SK-N-SH treated with all-trans-retinoic acid at 6 μM for 48 hours (cell line): ENCODE measurements around the gene CGRRF1.

Source experiments
- ATAC-seq: fragments of 200-7000 bp; cut with Tn5 transposase; 3 replicates; pipeline ENCODE4 v1.9.1; 2020; ENCODE audit warnings: mild to moderate bottlenecking, moderate library complexity
- ARNTL ChIP-seq: fragments of 450-650 bp; formaldehyde crosslinking; IDR thresholded peaks from 2 replicates; pipeline ENCODE4 v1.5.0; 2020; ENCODE audit warnings: low read depth, mild to moderate bottlenecking, moderate library complexity, borderline replicate concordance
- BACH2 ChIP-seq: fragments of 250-450 bp; sonication (Bioruptor Pico); IDR thresholded peaks from 2 replicates; pipeline ENCODE4 v1.9.0; 2021; ENCODE audit warnings: mild to moderate bottlenecking, borderline replicate concordance
- CSDC2 ChIP-seq: fragments of 250-450 bp; sonication (Bioruptor Pico); IDR thresholded peaks from 2 replicates; pipeline ENCODE4 v1.5.0; 2020; ENCODE audit warnings: mild to moderate bottlenecking, moderate library complexity
- ESRRG ChIP-seq: fragments of 250-450 bp; sonication (Bioruptor Pico); IDR thresholded peaks from 2 replicates; pipeline ENCODE4 v1.6.1; 2021; ENCODE audit warnings: mild to moderate bottlenecking
- ISL1 ChIP-seq: fragments of 250-450 bp; sonication (Bioruptor Pico); IDR thresholded peaks from 2 replicates; pipeline ENCODE4 v2.1.2; 2022; ENCODE audit warnings: mild to moderate bottlenecking, moderate library complexity
- OSR1 ChIP-seq: fragments of 250-450 bp; sonication (Bioruptor Pico); IDR thresholded peaks from 2 replicates; pipeline ENCODE4 v1.8.0; 2022; ENCODE audit warnings: moderate library complexity, mild to moderate bottlenecking, inconsistent platforms
- RARB ChIP-seq: fragments of 250-450 bp; sonication (Bioruptor Pico); IDR thresholded peaks from 2 replicates; pipeline ENCODE4 v1.8.0; 2021; ENCODE audit warnings: mild to moderate bottlenecking, moderate library complexity
- SNAI2 ChIP-seq: fragments of 250-450 bp; sonication (Bioruptor Pico); IDR thresholded peaks from 2 replicates; pipeline ENCODE4 v1.5.0; 2020; ENCODE audit warnings: mild to moderate bottlenecking, moderate library complexity
- TCF4 ChIP-seq: fragments of 250-450 bp; sonication (Bioruptor Pico); IDR thresholded peaks from 2 replicates; pipeline ENCODE4 v1.8.0; 2021; ENCODE audit warnings: mild to moderate bottlenecking, moderate library complexity, borderline replicate concordance
- TOX ChIP-seq: fragments of 250-450 bp; sonication (Bioruptor Pico); IDR thresholded peaks from 2 replicates; pipeline ENCODE4 v1.8.0; 2021; ENCODE audit warnings: mild to moderate bottlenecking, moderate library complexity, borderline replicate concordance
- ZC3H10 ChIP-seq: fragments of 250-450 bp; sonication (Bioruptor Pico); IDR thresholded peaks from 2 replicates; pipeline ENCODE4 v1.5.1; 2021; ENCODE audit warnings: mild to moderate bottlenecking, moderate library complexity
- ZFP3 ChIP-seq: fragments of 250-450 bp; sonication (Bioruptor Pico); IDR thresholded peaks from 2 replicates; pipeline ENCODE4 v1.5.0; 2020; ENCODE audit warnings: mild to moderate bottlenecking, moderate library complexity
- ZFP30 ChIP-seq: fragments of 450-650 bp; formaldehyde crosslinking; IDR thresholded peaks from 2 replicates; pipeline ENCODE4 v1.5.0; 2022; ENCODE audit warnings: mild to moderate bottlenecking, moderate library complexity
- ZNF565 ChIP-seq: fragments of 450-650 bp; formaldehyde crosslinking; conservative IDR thresholded peaks from 2 replicates; pipeline ENCODE4 v1.5.0; 2020; ENCODE audit warnings: low read depth, mild to moderate bottlenecking, moderate library complexity
- ZNF70 ChIP-seq: fragments of 450-650 bp; formaldehyde crosslinking; IDR thresholded peaks from 2 replicates; pipeline ENCODE4 v1.5.0; 2020; ENCODE audit warnings: mild to moderate bottlenecking, moderate library complexity
- ZNF8 ChIP-seq: fragments of 450-650 bp; formaldehyde crosslinking; IDR thresholded peaks from 2 replicates; pipeline ENCODE4 v1.5.0; 2020; ENCODE audit warnings: mild to moderate bottlenecking, moderate library complexity
- TF ChIP-seq, protein P1 (sequence below): fragments of 250-450 bp; sonication (Bioruptor Pico); IDR thresholded peaks from 2 replicates; pipeline ENCODE4 v1.5.0; 2020; ENCODE audit warnings: mild to moderate bottlenecking, moderate library complexity
- TF ChIP-seq, protein P2 (sequence below): fragments of 250-450 bp; sonication (Bioruptor Pico); IDR thresholded peaks from 2 replicates; pipeline ENCODE4 v1.5.1; 2021; ENCODE audit warnings: mild to moderate bottlenecking, moderate library complexity
- TF ChIP-seq, protein P3 (sequence below): fragments of 250-450 bp; sonication (Bioruptor Pico); IDR thresholded peaks from 2 replicates; pipeline ENCODE4 v1.8.0; 2021; ENCODE audit warnings: low read depth, mild to moderate bottlenecking, moderate library complexity, borderline replicate concordance
- TF ChIP-seq, protein P4 (sequence below): fragments of 250-450 bp; sonication (Bioruptor Pico); IDR thresholded peaks from 2 replicates; pipeline ENCODE4 v1.5.1; 2020; ENCODE audit warnings: low read depth, mild to moderate bottlenecking, moderate library complexity
- TF ChIP-seq, protein P5 (sequence below): fragments of 250-450 bp; sonication (Bioruptor Pico); IDR thresholded peaks from 2 replicates; pipeline ENCODE4 v1.8.0; 2020; ENCODE audit warnings: mild to moderate bottlenecking, moderate library complexity, borderline replicate concordance

CGRRF1 gene

DNA sequence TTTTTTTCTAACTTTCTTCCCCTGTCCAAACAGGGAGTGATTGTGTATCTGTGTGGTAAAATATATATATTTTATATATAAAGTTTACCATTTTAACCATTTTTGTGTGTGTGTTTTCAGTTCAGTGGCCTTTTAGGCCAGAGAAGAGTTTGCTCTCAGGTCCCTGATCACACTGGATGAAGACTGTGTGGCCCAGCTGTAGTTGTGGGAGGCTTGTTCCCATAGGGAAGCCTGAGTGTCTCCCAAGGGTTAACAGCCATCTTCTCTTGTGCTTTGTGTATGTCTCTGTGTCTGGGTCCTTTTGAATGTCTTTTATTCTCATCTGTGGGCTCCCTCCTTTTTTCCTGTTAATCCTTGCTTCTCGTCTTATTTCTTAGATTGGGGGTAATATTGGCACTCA lies 23.4 kb downstream of the CGRRF1 start:
- TF ChIP-seq ESRRG (CRISPR knock-in tag) (no peak), RARB (CRISPR knock-in tag) (no peak), OSR1 (CRISPR knock-in tag) (no peak), ZFP30 (CRISPR knock-in tag) (no peak), BACH2 (CRISPR knock-in tag) (no peak), ARNTL (no peak), ZNF8 (CRISPR knock-in tag) (no peak), ZFP3 (CRISPR knock-in tag) (no peak), CSDC2 (CRISPR knock-in tag) (no peak)
- TF ChIP-seq, protein P1, sequence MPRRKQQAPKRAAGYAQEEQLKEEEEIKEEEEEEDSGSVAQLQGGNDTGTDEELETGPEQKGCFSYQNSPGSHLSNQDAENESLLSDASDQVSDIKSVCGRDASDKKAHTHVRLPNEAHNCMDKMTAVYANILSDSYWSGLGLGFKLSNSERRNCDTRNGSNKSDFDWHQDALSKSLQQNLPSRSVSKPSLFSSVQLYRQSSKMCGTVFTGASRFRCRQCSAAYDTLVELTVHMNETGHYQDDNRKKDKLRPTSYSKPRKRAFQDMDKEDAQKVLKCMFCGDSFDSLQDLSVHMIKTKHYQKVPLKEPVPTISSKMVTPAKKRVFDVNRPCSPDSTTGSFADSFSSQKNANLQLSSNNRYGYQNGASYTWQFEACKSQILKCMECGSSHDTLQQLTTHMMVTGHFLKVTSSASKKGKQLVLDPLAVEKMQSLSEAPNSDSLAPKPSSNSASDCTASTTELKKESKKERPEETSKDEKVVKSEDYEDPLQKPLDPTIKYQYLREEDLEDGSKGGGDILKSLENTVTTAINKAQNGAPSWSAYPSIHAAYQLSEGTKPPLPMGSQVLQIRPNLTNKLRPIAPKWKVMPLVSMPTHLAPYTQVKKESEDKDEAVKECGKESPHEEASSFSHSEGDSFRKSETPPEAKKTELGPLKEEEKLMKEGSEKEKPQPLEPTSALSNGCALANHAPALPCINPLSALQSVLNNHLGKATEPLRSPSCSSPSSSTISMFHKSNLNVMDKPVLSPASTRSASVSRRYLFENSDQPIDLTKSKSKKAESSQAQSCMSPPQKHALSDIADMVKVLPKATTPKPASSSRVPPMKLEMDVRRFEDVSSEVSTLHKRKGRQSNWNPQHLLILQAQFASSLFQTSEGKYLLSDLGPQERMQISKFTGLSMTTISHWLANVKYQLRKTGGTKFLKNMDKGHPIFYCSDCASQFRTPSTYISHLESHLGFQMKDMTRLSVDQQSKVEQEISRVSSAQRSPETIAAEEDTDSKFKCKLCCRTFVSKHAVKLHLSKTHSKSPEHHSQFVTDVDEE (CRISPR knock-in tag), result no peak
- TF ChIP-seq, protein P2, sequence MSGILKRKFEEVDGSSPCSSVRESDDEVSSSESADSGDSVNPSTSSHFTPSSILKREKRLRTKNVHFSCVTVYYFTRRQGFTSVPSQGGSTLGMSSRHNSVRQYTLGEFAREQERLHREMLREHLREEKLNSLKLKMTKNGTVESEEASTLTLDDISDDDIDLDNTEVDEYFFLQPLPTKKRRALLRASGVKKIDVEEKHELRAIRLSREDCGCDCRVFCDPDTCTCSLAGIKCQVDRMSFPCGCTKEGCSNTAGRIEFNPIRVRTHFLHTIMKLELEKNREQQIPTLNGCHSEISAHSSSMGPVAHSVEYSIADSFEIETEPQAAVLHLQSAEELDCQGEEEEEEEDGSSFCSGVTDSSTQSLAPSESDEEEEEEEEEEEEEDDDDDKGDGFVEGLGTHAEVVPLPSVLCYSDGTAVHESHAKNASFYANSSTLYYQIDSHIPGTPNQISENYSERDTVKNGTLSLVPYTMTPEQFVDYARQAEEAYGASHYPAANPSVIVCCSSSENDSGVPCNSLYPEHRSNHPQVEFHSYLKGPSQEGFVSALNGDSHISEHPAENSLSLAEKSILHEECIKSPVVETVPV (CRISPR knock-in tag), result no peak
- TF ChIP-seq, protein P3, sequence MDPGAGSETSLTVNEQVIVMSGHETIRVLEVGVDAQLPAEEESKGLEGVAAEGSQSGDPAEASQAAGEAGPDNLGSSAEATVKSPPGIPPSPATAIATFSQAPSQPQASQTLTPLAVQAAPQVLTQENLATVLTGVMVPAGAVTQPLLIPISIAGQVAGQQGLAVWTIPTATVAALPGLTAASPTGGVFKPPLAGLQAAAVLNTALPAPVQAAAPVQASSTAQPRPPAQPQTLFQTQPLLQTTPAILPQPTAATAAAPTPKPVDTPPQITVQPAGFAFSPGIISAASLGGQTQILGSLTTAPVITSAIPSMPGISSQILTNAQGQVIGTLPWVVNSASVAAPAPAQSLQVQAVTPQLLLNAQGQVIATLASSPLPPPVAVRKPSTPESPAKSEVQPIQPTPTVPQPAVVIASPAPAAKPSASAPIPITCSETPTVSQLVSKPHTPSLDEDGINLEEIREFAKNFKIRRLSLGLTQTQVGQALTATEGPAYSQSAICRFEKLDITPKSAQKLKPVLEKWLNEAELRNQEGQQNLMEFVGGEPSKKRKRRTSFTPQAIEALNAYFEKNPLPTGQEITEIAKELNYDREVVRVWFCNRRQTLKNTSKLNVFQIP (CRISPR knock-in tag), result no peak
- TF ChIP-seq, protein P4, sequence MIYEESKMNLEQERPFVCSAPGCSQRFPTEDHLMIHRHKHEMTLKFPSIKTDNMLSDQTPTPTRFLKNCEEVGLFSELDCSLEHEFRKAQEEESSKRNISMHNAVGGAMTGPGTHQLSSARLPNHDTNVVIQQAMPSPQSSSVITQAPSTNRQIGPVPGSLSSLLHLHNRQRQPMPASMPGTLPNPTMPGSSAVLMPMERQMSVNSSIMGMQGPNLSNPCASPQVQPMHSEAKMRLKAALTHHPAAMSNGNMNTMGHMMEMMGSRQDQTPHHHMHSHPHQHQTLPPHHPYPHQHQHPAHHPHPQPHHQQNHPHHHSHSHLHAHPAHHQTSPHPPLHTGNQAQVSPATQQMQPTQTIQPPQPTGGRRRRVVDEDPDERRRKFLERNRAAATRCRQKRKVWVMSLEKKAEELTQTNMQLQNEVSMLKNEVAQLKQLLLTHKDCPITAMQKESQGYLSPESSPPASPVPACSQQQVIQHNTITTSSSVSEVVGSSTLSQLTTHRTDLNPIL (CRISPR knock-in tag), result no peak
- no peak for ATAC-seq

DNA sequence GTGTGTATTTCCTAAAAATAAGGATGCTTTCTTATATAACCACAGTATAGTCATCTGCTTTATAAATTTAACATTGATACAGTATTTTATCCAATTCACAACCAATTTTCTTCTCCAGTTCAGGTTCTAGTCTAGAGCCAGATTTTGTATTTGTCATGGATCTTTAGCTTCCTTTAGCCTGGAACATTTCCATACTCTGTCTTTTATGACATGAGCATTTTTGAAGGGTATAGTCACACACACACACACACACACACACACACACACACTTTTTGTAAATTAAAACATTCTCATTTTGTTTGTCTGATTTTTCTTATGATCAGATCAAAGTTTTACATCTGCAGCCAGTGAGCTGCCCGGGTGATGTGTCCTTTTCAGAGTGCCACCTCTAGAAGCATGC lies 25.4 kb downstream of the CGRRF1 start:
- ATAC-seq, result no peak
- TF ChIP-seq ZFP3 (CRISPR knock-in tag) (no peak), BACH2 (CRISPR knock-in tag) (no peak), ZNF565 (CRISPR knock-in tag) (no peak), ESRRG (CRISPR knock-in tag) (no peak), ZFP30 (CRISPR knock-in tag) (no peak), TCF4 (no peak), RARB (CRISPR knock-in tag) (no peak), TOX (no peak), CSDC2 (CRISPR knock-in tag) (no peak), ZNF8 (CRISPR knock-in tag) (no peak), ISL1 (CRISPR knock-in tag) (no peak), OSR1 (CRISPR knock-in tag) (no peak), ZC3H10 (CRISPR knock-in tag) (no peak), ZNF70 (no peak), ARNTL (no peak), SNAI2 (CRISPR knock-in tag) (no peak)
- TF ChIP-seq, protein P4 (CRISPR knock-in tag), result no peak
- TF ChIP-seq, protein P1 (CRISPR knock-in tag), result no peak
- TF ChIP-seq, protein P3 (CRISPR knock-in tag), result no peak
- TF ChIP-seq, protein P5, sequence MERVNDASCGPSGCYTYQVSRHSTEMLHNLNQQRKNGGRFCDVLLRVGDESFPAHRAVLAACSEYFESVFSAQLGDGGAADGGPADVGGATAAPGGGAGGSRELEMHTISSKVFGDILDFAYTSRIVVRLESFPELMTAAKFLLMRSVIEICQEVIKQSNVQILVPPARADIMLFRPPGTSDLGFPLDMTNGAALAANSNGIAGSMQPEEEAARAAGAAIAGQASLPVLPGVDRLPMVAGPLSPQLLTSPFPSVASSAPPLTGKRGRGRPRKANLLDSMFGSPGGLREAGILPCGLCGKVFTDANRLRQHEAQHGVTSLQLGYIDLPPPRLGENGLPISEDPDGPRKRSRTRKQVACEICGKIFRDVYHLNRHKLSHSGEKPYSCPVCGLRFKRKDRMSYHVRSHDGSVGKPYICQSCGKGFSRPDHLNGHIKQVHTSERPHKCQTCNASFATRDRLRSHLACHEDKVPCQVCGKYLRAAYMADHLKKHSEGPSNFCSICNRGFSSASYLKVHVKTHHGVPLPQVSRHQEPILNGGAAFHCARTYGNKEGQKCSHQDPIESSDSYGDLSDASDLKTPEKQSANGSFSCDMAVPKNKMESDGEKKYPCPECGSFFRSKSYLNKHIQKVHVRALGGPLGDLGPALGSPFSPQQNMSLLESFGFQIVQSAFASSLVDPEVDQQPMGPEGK (CRISPR knock-in tag), result no peak
